ENCODE results near the gene SPATA45. TPM values are rescaled to one million over a fixed set of nuclear protein-coding genes. Genes with fewer than 3 reads are reported as not detected.

The SPATA45 gene
- total RNA-seq, 1 experiment from 2014 or later: 0.68 TPM

DNA sequence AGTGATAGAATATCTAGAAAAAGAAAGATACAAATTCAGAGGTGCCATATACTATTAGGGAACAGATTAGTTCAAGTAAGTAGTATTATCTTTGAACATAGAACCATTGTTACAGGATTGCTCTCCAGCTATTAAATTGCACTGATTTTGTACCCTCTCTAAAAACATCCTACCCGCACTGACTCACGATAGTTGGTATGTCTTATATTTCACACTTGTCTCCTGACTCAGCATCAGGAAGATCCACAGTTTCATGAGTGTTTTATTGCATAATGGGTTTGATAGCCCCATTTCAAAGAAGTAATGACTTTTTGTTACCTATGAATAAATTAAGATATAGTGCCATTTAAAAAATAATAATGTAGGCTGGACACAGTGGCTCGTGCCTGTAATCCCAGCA is 49.8 kb downstream of the SPATA45 start:
- no peak overlapping the region for H3K14ac ChIP-seq (ENCODE audit: insufficient read depth, low read length)
- no peak overlapping the region for H3K4me3 Mint-ChIP-seq
- no peak overlapping the region for H3T11ph ChIP-seq (ENCODE audit: low read length)
- no peak overlapping the region for H2BK120ac ChIP-seq (ENCODE audit: low read depth, low read length, poor library complexity, severe bottlenecking)
- H2BK12ac ChIP-seq (ENCODE audit: insufficient read length, low read depth, low read length): no peak overlapping the region
- H2AFZ ChIP-seq (ENCODE audit: low read length): no peak overlapping the region
- H3K4me1 ChIP-seq (ENCODE audit: insufficient read depth, low read length): no peaks in the 10 kb centered on the region; the same call in 1 of the 2 replicates
- no peak overlapping the region for H2BK15ac ChIP-seq (ENCODE audit: low read depth, low read length)
- no peaks in the 10 kb centered on the region for H4K20me1 ChIP-seq (ENCODE audit: control insufficient read depth, insufficient read depth, insufficient read length)
- H3K27me3 ChIP-seq (ENCODE audit: insufficient read depth, low read length): no peaks in the 10 kb centered on the region
- H3K9me3 Mint-ChIP-seq: no peaks in the 10 kb centered on the region
- H3K27me3 Mint-ChIP-seq (ENCODE audit: low read depth): no peaks in the 10 kb centered on the region
- H3K23me2 ChIP-seq (ENCODE audit: insufficient read length, low read depth, low read length, poor library complexity, severe bottlenecking): no peaks in the 10 kb centered on the region
- no peaks in the 10 kb centered on the region for H3K79me1 ChIP-seq (ENCODE audit: insufficient read depth, low read depth, low read length, poor library complexity, severe bottlenecking)
- H3K9me3 ChIP-seq (ENCODE audit: control insufficient read depth, low read depth, low read length): no peaks in the 10 kb centered on the region
- H2BK5ac ChIP-seq (ENCODE audit: insufficient read length, low read length): no peak overlapping the region
- peaks cover 13% of the 10 kb centered on the region in 2 experiments for H3K4me1 Mint-ChIP-seq
- H4K5ac ChIP-seq (ENCODE audit: insufficient read length, low read depth, low read length): no peak overlapping the region
- H3K23ac ChIP-seq (ENCODE audit: insufficient read length, low read depth, low read length): no peak overlapping the region
- no peak overlapping the region for H4K91ac ChIP-seq (ENCODE audit: insufficient read length, low read depth, low read length)
- no peak overlapping the region for H4K8ac ChIP-seq (replicated peaks; ENCODE audit: insufficient read length, low read depth, low read length)
- H2AK5ac ChIP-seq (ENCODE audit: insufficient read length, low read length): no peak overlapping the region
- H3K27ac Mint-ChIP-seq: no peak overlapping the region
- H3K4ac ChIP-seq (ENCODE audit: low read depth, low read length): no peak overlapping the region
- H3K27ac ChIP-seq (ENCODE audit: insufficient read length, low read depth, low read length): no peak overlapping the region
- no peak overlapping the region for H3K4me2 ChIP-seq (ENCODE audit: insufficient read depth, insufficient read length, low read length)
- H3K36me3 Mint-ChIP-seq (ENCODE audit: insufficient read depth in 1 of 3, low read depth in 3 of 3): peaks cover 5 to 32% (median 20%) of the 10 kb centered on the region in 3 experiments
- no peak for TF ChIP-seq CTCF (conservative IDR thresholded peaks at IDR 0.05)
- no peak overlapping the region for H3K9ac ChIP-seq (ENCODE audit: extremely low read depth, insufficient read length, low read length)
- WGBS (ENCODE audit: extremely low coverage, insufficient read length, low lambda C conversion rate): no CpG with 5 or more reads among the region's 3 CpGs
- H3K18ac ChIP-seq (ENCODE audit: insufficient read length, low read depth, low read length): no peak overlapping the region
- no peaks in the 10 kb centered on the region for H3K79me2 ChIP-seq (ENCODE audit: insufficient read depth, low read length)
- no peak for DNase-seq
- no peak overlapping the region for H2BK20ac ChIP-seq (ENCODE audit: low read depth, low read length, poor library complexity, severe bottlenecking)
- H3K56ac ChIP-seq (ENCODE audit: insufficient read length, low read depth, low read length): no peak overlapping the region
